Type B pancreatic cell (in vitro differentiated cells): Measurements from ENCODE around the gene PIGX. TPM values are rescaled to one million over a fixed set of nuclear protein-coding genes. Genes with fewer than 3 reads are reported as not detected.

ENCODE experiments used
- DNase-seq: peaks from one replicate; pipeline ENCODE4 v3.0.0; 2021; ENCODE audit warnings: mixed read lengths; ENCODE audit not compliant: unreplicated experiment; ENCODE audit errors: extremely low spot score
- H3K27ac Mint-ChIP-seq: 2 replicates; pipeline ENCODE4 v1.8.0; 2021; ENCODE audit warnings: mild to moderate bottlenecking, mixed read lengths
- H3K27me3 Mint-ChIP-seq: 2 replicates; pipeline ENCODE4 v1.8.0; 2021; ENCODE audit warnings: mixed read lengths
- H3K36me3 Mint-ChIP-seq: 2 replicates; pipeline ENCODE4 v1.8.0; 2021; ENCODE audit warnings: mixed read lengths
- H3K4me1 Mint-ChIP-seq: one replicate; pipeline ENCODE4 v1.8.0; 2021; ENCODE audit warnings: mixed read lengths; ENCODE audit not compliant: unreplicated experiment
- H3K4me3 Mint-ChIP-seq: 2 replicates; pipeline ENCODE4 v1.8.0; 2021; ENCODE audit warnings: mild to moderate bottlenecking, mixed read lengths
- H3K9me3 Mint-ChIP-seq: 2 replicates; pipeline ENCODE4 v1.8.0; 2021; ENCODE audit warnings: mixed read lengths
- total RNA-seq: library from RNA; stranded (reverse); gene quantifications from 2 replicates; pipeline ENCODE4 v1.2.1, GENCODE V29; 2021; ENCODE audit warnings: low replicate concordance
- TF ChIP-seq, protein P1 (sequence below): fragments of 200-600 bp; sonication (generic); conservative IDR thresholded peaks from 2 replicates; pipeline ENCODE4 v1.5.0; 2021; ENCODE audit warnings: antibody characterized with exemption, mild to moderate bottlenecking

PIGX gene
- total RNA-seq, 1 donor from 2014 or later: 26.9 TPM

DNA sequence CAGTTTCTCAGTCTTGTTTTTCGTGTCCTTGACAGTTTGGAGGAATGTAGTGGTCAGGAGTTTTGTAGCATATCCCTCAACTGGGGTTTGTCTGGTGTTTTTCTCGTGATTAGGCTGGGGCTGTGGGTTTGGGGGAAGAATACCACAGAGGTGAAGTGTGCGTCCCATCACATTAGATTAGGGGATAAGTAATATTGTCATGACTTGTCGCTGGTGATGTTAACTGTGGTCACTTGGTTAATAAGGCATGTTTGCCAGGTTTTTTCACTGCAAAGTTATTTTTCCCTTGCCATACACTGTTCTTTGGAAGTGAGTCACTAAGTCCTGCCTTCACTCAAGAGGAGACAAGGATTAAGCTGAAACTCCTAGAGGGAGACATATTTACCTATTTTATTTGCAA lies 66.6 kb downstream of the PIGX start:
- TF ChIP-seq, protein P1, sequence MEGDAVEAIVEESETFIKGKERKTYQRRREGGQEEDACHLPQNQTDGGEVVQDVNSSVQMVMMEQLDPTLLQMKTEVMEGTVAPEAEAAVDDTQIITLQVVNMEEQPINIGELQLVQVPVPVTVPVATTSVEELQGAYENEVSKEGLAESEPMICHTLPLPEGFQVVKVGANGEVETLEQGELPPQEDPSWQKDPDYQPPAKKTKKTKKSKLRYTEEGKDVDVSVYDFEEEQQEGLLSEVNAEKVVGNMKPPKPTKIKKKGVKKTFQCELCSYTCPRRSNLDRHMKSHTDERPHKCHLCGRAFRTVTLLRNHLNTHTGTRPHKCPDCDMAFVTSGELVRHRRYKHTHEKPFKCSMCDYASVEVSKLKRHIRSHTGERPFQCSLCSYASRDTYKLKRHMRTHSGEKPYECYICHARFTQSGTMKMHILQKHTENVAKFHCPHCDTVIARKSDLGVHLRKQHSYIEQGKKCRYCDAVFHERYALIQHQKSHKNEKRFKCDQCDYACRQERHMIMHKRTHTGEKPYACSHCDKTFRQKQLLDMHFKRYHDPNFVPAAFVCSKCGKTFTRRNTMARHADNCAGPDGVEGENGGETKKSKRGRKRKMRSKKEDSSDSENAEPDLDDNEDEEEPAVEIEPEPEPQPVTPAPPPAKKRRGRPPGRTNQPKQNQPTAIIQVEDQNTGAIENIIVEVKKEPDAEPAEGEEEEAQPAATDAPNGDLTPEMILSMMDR: no peak
- no peak for DNase-seq
- H3K27me3 Mint-ChIP-seq: no peaks in the 10 kb centered on the region
- H3K9me3 Mint-ChIP-seq: peaks cover 8% of the 10 kb centered on the region
- peaks cover 57% of the 10 kb centered on the region for H3K36me3 Mint-ChIP-seq
- peaks cover 7% of the 10 kb centered on the region for H3K4me1 Mint-ChIP-seq
- no peak overlapping the region for H3K27ac Mint-ChIP-seq
- H3K4me3 Mint-ChIP-seq: no peak overlapping the region

DNA sequence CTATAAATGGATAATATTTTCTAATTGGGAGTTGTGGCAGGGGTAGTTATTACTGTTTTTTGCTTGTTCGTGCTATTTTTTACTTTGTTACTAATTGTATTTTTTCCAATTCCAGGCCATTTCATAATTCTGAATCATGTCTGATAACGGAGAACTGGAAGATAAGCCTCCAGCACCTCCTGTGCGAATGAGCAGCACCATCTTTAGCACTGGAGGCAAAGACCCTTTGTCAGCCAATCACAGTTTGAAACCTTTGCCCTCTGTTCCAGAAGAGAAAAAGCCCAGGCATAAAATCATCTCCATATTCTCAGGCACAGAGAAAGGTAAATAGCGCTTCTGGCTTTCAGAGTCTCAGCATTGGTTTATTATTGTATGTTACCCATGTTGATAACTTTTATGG lies 70.3 kb downstream of the PIGX start:
- no peaks in the 10 kb centered on the region for H3K27me3 Mint-ChIP-seq
- H3K4me3 Mint-ChIP-seq: no peak overlapping the region
- peaks cover 54% of the 10 kb centered on the region for H3K36me3 Mint-ChIP-seq
- TF ChIP-seq, protein P1: no peak
- peaks cover under 1% of the 10 kb centered on the region for H3K4me1 Mint-ChIP-seq
- no peak for DNase-seq
- no peak overlapping the region for H3K27ac Mint-ChIP-seq
- H3K9me3 Mint-ChIP-seq: peaks cover 12% of the 10 kb centered on the region

Other genes with a start within 250 kb of the PIGX start
- gene RNF168, start 208.6 kb upstream of the PIGX start, total RNA-seq: 21.2 and 23.5 TPM in 2 replicates
- gene SMCO1, start 197.0 kb upstream of the PIGX start, total RNA-seq: not detected in 2 replicates
- gene WDR53, start 143.8 kb upstream of the PIGX start, total RNA-seq: 16.9 and 17.1 TPM in 2 replicates
- gene FBXO45, start 143.7 kb upstream of the PIGX start, total RNA-seq: 12.8 and 14.8 TPM in 2 replicates
- gene NRROS, start 72.7 kb upstream of the PIGX start, total RNA-seq: 0.50 and 0.68 TPM in 2 replicates
- gene CEP19, start 127 bp upstream of the PIGX start, total RNA-seq: 1.1 and 4.5 TPM in 2 replicates
- 56.8 and 58.6 TPM in 2 replicates for gene PAK2, start 27.5 kb downstream of the PIGX start, total RNA-seq
- gene SENP5, start 155.5 kb downstream of the PIGX start, total RNA-seq: 33.7 and 39.5 TPM in 2 replicates
- 61.1 and 81.2 TPM in 2 replicates for gene NCBP2, start 230.2 kb downstream of the PIGX start, total RNA-seq